ENCODE data around the gene MICB. TPM values are rescaled to one million over a fixed set of nuclear protein-coding genes. Genes with fewer than 3 reads are reported as not detected.
A peak's percentile ranks its signal among the peaks of the same experiment; 100 is the strongest.

Gene MICB
- total and polyA plus RNA-seq, 9 of the 15 experiments (the other 6 are each of a cell fraction or from before 2014, with no cell fraction given): 13.3 to 34.5 (median 19.8) TPM

DNA sequence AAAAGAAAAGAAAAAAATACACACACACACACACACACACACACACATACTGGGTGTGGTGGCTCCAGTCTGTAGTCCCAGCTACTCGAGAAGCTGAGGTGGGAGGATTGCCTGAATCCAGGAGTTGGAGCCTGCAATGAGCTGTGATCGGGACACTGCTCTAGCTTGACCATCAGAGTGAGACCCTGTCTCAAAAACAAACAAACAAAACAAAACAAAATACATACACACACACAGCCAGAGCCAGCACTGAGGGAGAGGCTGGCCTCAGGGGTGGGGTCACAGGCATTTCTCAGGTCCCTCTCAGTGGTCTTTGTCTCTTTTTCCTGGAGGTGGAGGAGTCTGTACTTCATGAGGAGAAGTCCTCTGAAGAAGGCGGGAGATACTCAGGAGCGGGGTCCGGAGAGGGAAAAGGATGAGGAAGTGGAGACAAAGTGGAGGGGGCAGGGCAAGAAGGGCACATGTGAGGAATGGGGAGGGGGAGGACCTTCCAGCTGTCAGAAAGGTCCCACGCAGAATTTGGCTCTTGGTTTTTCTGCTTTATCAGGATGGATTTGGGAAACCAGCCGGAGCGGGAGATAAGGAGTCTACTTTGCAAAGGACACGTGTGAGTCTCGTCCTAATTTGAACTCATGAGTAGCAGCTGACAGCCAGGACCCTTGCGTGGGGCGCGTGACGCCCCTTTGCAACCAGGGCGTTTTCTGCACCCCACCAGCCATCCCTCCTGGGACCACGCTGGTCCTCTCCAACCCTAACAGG lies 7.7 kb upstream of the MICB start (continued):
- TF ChIP-seq ZNF699 (CRISPR knock-in tag; IDR thresholded peaks at IDR 0.05; ENCODE audit: insufficient replicate concordance) (no peak), ZNF263 (CRISPR knock-in tag; IDR thresholded peaks at IDR 0.05; ENCODE audit: borderline replicate concordance) (no peak; the same call in 1 of the 2 replicates), KLF10 (CRISPR knock-in tag; IDR thresholded peaks at IDR 0.05) (no peak), MEF2A (IDR thresholded peaks at IDR 0.05; ENCODE audit: control insufficient read depth, low read depth, low read length) (no peak), ZNF77 (CRISPR knock-in tag; IDR thresholded peaks at IDR 0.05) (no peak), ARHGAP35 (IDR thresholded peaks at IDR 0.05; ENCODE audit: partially characterized antibody) (no peak), L3MBTL2 (IDR thresholded peaks at IDR 0.05) (peak; percentile 83)
- TF ChIP-seq, protein P1, sequence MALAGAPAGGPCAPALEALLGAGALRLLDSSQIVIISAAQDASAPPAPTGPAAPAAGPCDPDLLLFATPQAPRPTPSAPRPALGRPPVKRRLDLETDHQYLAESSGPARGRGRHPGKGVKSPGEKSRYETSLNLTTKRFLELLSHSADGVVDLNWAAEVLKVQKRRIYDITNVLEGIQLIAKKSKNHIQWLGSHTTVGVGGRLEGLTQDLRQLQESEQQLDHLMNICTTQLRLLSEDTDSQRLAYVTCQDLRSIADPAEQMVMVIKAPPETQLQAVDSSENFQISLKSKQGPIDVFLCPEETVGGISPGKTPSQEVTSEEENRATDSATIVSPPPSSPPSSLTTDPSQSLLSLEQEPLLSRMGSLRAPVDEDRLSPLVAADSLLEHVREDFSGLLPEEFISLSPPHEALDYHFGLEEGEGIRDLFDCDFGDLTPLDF (CRISPR knock-in tag; IDR thresholded peaks at IDR 0.05): no peak
- TF ChIP-seq, protein P2, sequence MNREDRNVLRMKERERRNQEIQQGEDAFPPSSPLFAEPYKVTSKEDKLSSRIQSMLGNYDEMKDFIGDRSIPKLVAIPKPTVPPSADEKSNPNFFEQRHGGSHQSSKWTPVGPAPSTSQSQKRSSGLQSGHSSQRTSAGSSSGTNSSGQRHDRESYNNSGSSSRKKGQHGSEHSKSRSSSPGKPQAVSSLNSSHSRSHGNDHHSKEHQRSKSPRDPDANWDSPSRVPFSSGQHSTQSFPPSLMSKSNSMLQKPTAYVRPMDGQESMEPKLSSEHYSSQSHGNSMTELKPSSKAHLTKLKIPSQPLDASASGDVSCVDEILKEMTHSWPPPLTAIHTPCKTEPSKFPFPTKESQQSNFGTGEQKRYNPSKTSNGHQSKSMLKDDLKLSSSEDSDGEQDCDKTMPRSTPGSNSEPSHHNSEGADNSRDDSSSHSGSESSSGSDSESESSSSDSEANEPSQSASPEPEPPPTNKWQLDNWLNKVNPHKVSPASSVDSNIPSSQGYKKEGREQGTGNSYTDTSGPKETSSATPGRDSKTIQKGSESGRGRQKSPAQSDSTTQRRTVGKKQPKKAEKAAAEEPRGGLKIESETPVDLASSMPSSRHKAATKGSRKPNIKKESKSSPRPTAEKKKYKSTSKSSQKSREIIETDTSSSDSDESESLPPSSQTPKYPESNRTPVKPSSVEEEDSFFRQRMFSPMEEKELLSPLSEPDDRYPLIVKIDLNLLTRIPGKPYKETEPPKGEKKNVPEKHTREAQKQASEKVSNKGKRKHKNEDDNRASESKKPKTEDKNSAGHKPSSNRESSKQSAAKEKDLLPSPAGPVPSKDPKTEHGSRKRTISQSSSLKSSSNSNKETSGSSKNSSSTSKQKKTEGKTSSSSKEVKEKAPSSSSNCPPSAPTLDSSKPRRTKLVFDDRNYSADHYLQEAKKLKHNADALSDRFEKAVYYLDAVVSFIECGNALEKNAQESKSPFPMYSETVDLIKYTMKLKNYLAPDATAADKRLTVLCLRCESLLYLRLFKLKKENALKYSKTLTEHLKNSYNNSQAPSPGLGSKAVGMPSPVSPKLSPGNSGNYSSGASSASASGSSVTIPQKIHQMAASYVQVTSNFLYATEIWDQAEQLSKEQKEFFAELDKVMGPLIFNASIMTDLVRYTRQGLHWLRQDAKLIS (CRISPR knock-in tag; IDR thresholded peaks at IDR 0.05): no peak
- TF ChIP-seq, protein P3, sequence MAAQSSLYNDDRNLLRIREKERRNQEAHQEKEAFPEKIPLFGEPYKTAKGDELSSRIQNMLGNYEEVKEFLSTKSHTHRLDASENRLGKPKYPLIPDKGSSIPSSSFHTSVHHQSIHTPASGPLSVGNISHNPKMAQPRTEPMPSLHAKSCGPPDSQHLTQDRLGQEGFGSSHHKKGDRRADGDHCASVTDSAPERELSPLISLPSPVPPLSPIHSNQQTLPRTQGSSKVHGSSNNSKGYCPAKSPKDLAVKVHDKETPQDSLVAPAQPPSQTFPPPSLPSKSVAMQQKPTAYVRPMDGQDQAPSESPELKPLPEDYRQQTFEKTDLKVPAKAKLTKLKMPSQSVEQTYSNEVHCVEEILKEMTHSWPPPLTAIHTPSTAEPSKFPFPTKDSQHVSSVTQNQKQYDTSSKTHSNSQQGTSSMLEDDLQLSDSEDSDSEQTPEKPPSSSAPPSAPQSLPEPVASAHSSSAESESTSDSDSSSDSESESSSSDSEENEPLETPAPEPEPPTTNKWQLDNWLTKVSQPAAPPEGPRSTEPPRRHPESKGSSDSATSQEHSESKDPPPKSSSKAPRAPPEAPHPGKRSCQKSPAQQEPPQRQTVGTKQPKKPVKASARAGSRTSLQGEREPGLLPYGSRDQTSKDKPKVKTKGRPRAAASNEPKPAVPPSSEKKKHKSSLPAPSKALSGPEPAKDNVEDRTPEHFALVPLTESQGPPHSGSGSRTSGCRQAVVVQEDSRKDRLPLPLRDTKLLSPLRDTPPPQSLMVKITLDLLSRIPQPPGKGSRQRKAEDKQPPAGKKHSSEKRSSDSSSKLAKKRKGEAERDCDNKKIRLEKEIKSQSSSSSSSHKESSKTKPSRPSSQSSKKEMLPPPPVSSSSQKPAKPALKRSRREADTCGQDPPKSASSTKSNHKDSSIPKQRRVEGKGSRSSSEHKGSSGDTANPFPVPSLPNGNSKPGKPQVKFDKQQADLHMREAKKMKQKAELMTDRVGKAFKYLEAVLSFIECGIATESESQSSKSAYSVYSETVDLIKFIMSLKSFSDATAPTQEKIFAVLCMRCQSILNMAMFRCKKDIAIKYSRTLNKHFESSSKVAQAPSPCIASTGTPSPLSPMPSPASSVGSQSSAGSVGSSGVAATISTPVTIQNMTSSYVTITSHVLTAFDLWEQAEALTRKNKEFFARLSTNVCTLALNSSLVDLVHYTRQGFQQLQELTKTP (IDR thresholded peaks at IDR 0.05; ENCODE audit: low read depth in 1 of 2, partially characterized antibody in 2 of 2): no peak

Data from K562 (cell line).